HG03139 (cell line): Measurements from ENCODE around the gene SSTR3.
"Not testable (repeated sequence)": the region's sequence is repeated elsewhere in the genome, so short reads cannot be mapped to it uniquely, and the experiment has no call there.

Source experiments
- ATAC-seq: cut with Tn5 transposase; IDR thresholded peaks from one replicate; pipeline ENCODE4 v1.9.1; 2021; ENCODE audit not compliant: unreplicated experiment

The SSTR3 gene

DNA sequence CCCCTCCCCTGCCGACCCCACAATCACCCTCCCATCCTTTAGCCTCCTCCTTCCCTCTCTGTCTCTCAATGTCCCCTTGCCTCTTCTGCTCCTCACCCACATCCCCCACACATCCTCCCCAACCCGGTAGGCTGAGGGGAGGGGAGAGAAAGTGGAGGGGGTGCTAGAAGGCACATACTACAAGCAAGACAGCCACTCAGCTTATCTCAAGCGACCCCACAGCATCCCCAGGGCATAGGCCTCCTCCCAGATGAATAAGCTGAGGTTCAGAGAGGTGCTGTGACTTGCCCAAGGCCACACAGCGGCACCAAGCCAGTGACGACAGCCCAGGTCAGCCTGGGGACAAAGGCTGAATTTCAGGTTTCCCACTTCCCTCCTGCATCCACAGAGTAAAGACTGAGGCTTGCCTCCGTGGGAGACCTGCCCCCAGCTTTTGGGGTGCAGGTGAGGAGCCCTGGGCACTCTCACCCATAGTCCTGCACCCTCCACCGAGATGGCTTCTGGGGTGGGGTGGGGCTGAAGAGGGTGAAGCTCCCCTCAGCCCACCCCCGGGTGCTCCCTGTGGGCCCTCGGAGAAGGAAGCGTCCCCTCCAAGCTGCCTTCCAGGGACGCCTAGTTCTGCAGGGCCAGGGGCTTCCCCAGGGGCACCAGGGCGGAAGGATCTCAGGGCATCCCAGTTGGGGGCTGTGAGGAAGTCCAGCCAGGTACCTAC, 31.3 kb upstream of the SSTR3 start:
- no peak for ATAC-seq

GRCh38 chr22:37242395-37242918, 30.2 kb upstream of the SSTR3 start:
- peak; percentile 55 for ATAC-seq

DNA sequence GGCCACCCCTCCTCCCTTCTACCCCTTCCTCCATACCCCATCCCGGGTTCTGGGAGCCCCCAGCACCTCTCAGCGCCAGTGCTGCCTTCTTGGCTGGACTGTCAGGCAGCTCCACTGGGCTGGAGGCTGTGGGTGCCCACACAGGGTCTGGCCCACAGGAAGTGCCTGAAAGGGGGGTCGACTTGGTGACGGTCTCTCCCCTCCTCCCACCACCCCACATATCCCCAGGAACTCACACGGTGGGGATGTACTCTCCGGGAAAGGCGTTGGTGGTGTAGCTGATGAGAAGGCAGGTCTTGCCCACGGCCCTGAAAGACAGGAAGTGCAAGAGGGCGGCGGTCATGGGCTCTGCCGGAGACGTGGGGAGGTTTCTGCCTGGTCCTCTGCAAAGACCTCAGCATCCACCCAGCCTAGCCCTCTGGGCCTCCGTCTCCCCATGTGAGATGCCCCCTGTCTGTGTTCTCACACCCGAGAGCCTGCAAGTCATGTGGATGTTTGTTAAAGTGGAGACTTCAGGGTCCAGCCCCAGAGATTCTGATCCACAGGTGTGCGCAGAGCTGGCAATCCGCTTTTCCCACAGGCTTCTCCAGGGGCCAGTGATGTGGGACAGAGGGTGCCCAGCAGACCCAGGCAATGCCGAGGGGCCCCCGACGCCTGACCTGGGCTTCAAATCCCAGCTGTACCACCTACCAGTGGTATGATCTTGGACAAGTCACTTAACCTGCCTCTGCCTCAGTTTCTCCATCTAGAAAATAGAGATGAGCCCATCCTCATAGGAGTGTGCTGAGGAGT, 29.3 kb upstream of the SSTR3 start:
- no peak for ATAC-seq

GRCh38 chr22:37240941-37241320, 28.7 kb upstream of the SSTR3 start:
- no peak for ATAC-seq

- ATAC-seq, result no peak
Measured at GRCh38 chr22:37240240-37240940, 28.1 kb upstream of the SSTR3 start.

- no peak for ATAC-seq
Measured at GRCh38 chr22:37239336-37240239, 27.3 kb upstream of the SSTR3 start.

GRCh38 chr22:37237371-37238268, 25.3 kb upstream of the SSTR3 start:
- ATAC-seq, result no peak

DNA sequence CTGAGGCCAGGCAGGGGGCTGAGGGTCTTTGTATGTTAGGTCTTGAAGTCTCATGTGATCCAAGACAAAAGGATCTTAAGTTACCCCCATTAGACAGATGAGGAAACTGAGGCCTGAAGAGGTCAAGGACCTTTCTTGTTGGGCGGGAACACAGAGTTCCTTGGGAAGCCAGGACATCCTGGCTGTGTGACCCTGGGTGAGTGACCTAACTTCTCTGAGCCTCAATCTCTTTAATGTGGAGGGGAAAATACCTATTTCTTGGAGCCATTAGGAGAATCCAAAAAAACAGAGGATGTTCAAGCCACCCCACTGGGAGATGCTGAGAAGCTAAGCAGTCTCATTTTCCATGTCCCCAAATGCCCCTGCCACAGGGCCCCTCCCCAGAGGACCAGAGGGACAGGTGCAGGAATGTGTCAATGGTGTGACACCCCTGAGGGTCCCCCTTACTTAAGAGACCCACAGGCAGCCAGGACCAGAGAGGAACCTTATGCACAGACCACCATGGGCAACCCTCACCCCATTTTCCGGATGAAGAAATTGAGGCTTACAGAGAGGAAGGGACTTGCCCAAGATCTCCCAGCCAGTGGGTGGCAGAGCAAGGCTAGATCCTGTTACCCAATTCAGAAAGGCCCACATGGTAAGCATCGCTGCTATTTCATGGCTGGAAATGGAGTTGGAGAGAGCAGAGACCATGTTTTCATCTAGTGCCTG, 23.8 kb upstream of the SSTR3 start:
- no peak for ATAC-seq

- ATAC-seq, result no peak
Measured at GRCh38 chr22:37234736-37235711, 22.7 kb upstream of the SSTR3 start.

DNA sequence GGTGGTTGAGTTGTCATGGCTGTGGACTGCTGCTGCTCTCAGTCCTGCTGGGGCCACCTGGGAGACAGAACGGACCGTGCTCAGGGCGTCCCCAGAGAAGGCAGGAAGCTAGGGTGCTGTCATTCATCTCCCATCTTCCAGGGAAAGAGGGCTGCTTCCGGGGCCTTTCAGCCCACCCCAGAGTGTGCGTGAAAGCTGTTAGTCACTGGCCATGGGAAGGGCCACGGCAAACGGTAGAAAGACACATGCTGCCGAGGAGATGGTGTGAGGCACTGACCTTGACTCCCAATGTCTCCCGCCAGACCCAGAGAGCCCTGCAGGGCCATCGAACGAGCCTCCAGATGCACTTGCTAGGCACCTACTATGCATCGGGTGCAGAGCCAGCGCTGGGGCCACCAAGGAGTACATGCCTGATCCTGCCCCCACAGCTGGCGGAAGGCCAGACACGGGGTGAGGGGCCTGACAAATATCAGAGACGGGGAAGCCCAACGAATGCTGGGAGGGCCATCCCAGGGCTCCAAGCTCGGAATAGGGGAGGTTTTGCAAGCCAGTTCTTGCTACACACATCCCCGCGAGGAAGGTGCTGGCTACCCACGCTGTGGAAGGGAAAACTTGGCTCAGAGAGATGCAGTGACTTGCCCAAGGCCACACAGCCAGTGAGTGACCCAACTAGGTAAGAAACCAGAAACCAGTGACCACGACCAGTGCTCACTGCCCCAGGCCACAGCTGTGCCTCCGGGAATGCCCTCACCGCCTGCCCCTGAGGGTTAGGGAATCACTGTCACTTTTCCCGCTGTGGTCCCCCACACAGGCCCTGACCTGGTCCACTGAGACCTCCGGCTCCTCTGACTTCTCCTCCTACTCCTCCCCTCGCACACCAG, 21.7 kb upstream of the SSTR3 start:
- ATAC-seq, result no peak

DNA sequence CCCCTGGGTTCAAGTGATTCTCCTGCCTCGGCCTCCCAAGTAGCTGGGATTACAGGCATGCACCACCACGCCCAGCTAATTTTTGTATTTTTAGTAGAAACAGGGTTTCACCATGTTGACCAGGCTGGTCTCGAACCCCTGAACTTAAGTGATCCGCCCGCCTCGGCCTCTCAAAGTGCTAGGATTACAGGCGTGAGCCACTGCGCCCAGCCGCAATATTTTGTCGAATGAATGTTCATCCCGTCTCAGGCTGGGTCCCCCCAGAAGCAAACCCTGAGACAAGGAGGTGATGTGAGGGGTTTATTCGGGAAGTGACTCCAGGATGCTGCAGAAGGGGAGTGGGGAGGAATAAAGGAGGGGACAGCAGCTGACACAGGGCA, 21.1 kb upstream of the SSTR3 start:
- ATAC-seq, result not testable (repeated sequence)

DNA sequence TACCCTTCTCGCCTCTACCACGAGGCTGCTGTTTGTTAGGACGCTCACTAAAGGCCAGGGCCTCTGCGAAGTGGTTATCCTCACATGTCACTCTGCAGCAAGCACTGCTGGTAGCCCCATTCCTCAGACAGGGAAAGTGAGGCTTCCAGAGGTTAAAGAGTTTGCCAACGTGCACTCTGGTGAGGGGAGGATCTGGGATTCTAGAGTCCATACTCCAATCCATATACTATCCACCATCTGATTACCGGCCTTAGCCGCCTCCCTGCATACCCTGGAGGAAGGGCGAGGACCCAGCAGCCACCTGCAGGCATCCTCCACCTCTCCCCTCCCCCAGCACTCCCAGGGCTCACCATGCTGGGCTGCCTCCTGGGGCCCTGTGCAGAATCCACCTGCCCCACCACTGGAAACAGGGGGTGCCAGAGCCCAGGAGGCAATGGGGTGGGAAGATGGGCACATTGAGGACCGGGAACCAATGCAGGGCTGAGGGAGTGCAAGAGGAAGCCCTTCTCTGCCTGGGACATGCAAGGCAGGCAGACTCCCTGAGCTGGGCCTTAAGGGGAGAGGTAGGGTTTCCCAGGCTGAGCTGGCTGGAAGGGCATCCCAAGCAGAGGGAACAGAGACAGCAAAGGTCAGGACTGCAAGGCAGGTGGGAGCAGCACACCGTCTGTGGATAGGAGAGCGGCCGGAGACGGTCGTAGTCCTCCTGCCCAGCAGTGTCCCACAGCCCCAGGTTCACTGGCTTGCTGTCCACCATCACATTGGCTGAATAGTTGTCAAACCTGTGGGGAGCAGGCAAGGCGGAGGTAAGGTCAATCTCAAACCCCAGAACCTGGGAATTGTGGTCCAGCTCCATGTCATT, 20.1 kb upstream of the SSTR3 start:
- ATAC-seq, result no peak

- ATAC-seq, result no peak
Measured at GRCh38 chr22:37231406-37232139, 19.3 kb upstream of the SSTR3 start.

DNA sequence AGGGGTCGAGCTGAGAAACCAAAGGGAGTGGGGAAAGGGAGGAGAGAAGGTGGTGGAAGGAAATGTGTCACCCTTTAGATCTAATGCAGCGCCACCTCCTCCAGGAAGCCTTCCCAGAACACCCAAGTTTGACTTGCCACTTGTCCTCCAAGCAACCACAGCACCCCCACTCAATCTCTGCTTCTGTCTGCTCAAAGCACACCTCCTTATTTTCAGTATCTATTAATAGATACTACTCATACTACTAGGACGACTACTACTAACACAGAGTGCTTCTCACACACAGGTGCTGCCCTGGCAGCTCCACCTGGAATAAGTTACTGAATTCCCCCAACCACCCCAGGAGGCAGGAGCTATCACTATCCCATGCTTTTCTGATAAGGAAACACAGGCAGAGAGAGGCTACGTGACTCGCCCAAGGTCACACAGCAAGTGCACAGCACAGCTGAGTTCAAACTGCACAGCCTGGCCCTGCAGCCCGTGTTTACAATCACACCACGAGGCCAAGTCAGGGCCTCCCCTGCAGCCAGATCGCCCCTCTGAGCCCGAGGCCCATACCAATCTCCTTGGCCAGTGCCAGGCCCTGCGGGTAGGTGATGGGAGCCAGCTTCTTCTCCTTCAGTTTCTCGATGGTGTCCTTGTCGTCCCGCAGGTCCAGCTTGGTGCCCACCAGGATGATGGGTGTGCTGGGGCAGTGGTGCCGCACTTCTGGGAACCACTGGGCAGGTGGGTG, 18.6 kb upstream of the SSTR3 start:
- no peak for ATAC-seq
